GM19395 (cell line): ENCODE results near the gene CDC14B.
"Not testable (repeated sequence)": the region's sequence is repeated elsewhere in the genome, so short reads cannot be mapped to it uniquely, and the experiment has no call there.

Experiments used
- ATAC-seq: cut with Tn5 transposase; IDR thresholded peaks from one replicate; pipeline ENCODE4 v1.9.1; 2021; ENCODE audit warnings: mild to moderate bottlenecking, moderate library complexity; ENCODE audit not compliant: unreplicated experiment

Gene CDC14B

GRCh38 chr9:96553070-96553469, 66.6 kb downstream of the CDC14B start:
- ATAC-seq = no peak

GRCh38 chr9:96551403-96551802, 68.2 kb downstream of the CDC14B start:
- no peak for ATAC-seq

GRCh38 chr9:96550659-96551058, 69.0 kb downstream of the CDC14B start:
- no peak for ATAC-seq

GRCh38 chr9:96543131-96543530, 76.5 kb downstream of the CDC14B start:
- not testable (repeated sequence) for ATAC-seq

- no peak for ATAC-seq
Measured at GRCh38 chr9:96540106-96540505, 79.5 kb downstream of the CDC14B start.

- ATAC-seq = no peak
Measured at GRCh38 chr9:96532173-96532572, 87.5 kb downstream of the CDC14B start.

GRCh38 chr9:96524764-96525163, 94.9 kb downstream of the CDC14B start:
- no peak for ATAC-seq

- ATAC-seq = no peak
Measured at GRCh38 chr9:96524045-96524444, 95.6 kb downstream of the CDC14B start.

- ATAC-seq = no peak
Measured at GRCh38 chr9:96523374-96523773, 96.3 kb downstream of the CDC14B start.

- ATAC-seq = no peak
Measured at GRCh38 chr9:96522366-96522765, 97.3 kb downstream of the CDC14B start.

- no peak for ATAC-seq
Measured at GRCh38 chr9:96519787-96520186, 99.9 kb downstream of the CDC14B start.

- ATAC-seq = no peak
Measured at GRCh38 chr9:96519095-96519494, 100.5 kb downstream of the CDC14B start.

GRCh38 chr9:96515621-96516470, 103.8 kb downstream of the CDC14B start:
- no peak for ATAC-seq

GRCh38 chr9:96514800-96515158, 104.9 kb downstream of the CDC14B start:
- ATAC-seq = no peak

- no peak for ATAC-seq
Measured at GRCh38 chr9:96514108-96514799, 105.4 kb downstream of the CDC14B start.

GRCh38 chr9:96513622-96514021, 106.0 kb downstream of the CDC14B start:
- no peak for ATAC-seq

- ATAC-seq = no peak
Measured at GRCh38 chr9:96512240-96512639, 107.4 kb downstream of the CDC14B start.

- ATAC-seq = no peak
Measured at GRCh38 chr9:96510258-96510657, 109.4 kb downstream of the CDC14B start.

GRCh38 chr9:96509848-96510247, 109.8 kb downstream of the CDC14B start:
- ATAC-seq = no peak

GRCh38 chr9:96509026-96509425, 110.6 kb downstream of the CDC14B start:
- no peak for ATAC-seq

GRCh38 chr9:96508227-96508940, 111.3 kb downstream of the CDC14B start:
- ATAC-seq = no peak
